ENCODE results near the gene C21orf58. TPM values are rescaled to one million over a fixed set of nuclear protein-coding genes. Genes with fewer than 3 reads are reported as not detected.

The C21orf58 gene
- total and polyA plus RNA-seq, 2 experiments from 2014 or later: 17.7 to 23.9 TPM

GRCh38 chr21:46253610-46254124 lies 70.0 kb downstream of the C21orf58 start:
- Histone ChIP-seq H3K79me2 (replicated peaks; ENCODE audit: insufficient read depth) (no peaks in the 10 kb centered on the region), H4K20me1 (replicated peaks; ENCODE audit: insufficient read depth) (peaks cover 1% of the 10 kb centered on the region), H3K9me2 (ENCODE audit: insufficient read depth) (no peaks in the 10 kb centered on the region), H3F3A (replicated peaks; ENCODE audit: low read depth) (peaks cover 4% of the 10 kb centered on the region; the same call in 1 of the 2 replicates), H2AFZ (no peak overlapping the region), H3K4me2 (no peak overlapping the region), H3K27me3 (ENCODE audit: insufficient read depth) (no peaks in the 10 kb centered on the region), H3K36me3 (ENCODE audit: insufficient read depth) (peaks cover 53% of the 10 kb centered on the region), H3K4me3 (no peak overlapping the region), H3K4me1 (ENCODE audit: insufficient read depth) (no peaks in the 10 kb centered on the region), H3K27ac (ENCODE audit: low read depth) (0 out of 2 replicates have a peak overlapping the region, but pooled peaks have one; percentile 26)
- no peaks in the 10 kb centered on the region; the same call in 2 of the 3 replicates for H3K9me3 Mint-ChIP-seq
- DNase-seq (ENCODE audit: low spot score) (peak; percentile 21), ATAC-seq (no peak)
- no peaks in the 10 kb centered on the region for H3K4me1 Mint-ChIP-seq
- H3K27ac Mint-ChIP-seq: no peak overlapping the region; the same call in 1 of the 2 replicates
- TF ChIP-seq EZH2 (IDR thresholded peaks at IDR 0.05; ENCODE audit: low read depth, unreplicated experiment): no peak
- TF ChIP-seq ZNF114 (CRISPR knock-in tag; IDR thresholded peaks at IDR 0.05): no peak
- TF ChIP-seq ZNF331 (CRISPR knock-in tag; IDR thresholded peaks at IDR 0.05; ENCODE audit: low read depth): no peak
- no peak for TF ChIP-seq ZNF462 (CRISPR knock-in tag; IDR thresholded peaks at IDR 0.05)
- no peak for TF ChIP-seq STAT1 (IDR thresholded peaks at IDR 0.05; ENCODE audit: unreplicated experiment)
- TF ChIP-seq REST (IDR thresholded peaks at IDR 0.05; ENCODE audit: unreplicated experiment): no peak
- no peak for TF ChIP-seq EZH2phosphoT487 (IDR thresholded peaks at IDR 0.05; ENCODE audit: unreplicated experiment)
- no peak overlapping the region for H3K4me3 Mint-ChIP-seq
- peaks cover 2% of the 10 kb centered on the region for H3K27me3 Mint-ChIP-seq (ENCODE audit: insufficient read depth, low read depth, poor library complexity)
- H3K36me3 Mint-ChIP-seq (ENCODE audit: low read depth): peaks cover 90% of the 10 kb centered on the region

Data from GM23338 (cell line).